ENCODE measurements around the gene BCAS1. TPM values are rescaled to one million over a fixed set of nuclear protein-coding genes. Genes with fewer than 3 reads are reported as not detected.
A peak's percentile ranks its signal among the peaks of the same experiment; 100 is the strongest.

The BCAS1 gene
- total RNA-seq, 1 experiment from 2014 or later: 3.1 TPM

- peak overlapping the region; percentile 90 for H3K27ac ChIP-seq (ENCODE audit: low read length)
- no peaks in the 10 kb centered on the region for H3K36me3 ChIP-seq (ENCODE audit: control insufficient read depth, insufficient read depth, low read length)
- DNase-seq (ENCODE audit: low read depth, low spot score): no peak
- H3K9me3 ChIP-seq (ENCODE audit: control insufficient read depth, insufficient read depth, low read depth, low read length): no peaks in the 10 kb centered on the region
- ChIA-PET POLR2A (no interaction called here), CTCF (no interaction called here)
- no peak for TF ChIP-seq SIN3A (IDR thresholded peaks at IDR 0.05; ENCODE audit: borderline replicate concordance, insufficient read depth, low read depth, low read length)
- TF ChIP-seq, protein P1, sequence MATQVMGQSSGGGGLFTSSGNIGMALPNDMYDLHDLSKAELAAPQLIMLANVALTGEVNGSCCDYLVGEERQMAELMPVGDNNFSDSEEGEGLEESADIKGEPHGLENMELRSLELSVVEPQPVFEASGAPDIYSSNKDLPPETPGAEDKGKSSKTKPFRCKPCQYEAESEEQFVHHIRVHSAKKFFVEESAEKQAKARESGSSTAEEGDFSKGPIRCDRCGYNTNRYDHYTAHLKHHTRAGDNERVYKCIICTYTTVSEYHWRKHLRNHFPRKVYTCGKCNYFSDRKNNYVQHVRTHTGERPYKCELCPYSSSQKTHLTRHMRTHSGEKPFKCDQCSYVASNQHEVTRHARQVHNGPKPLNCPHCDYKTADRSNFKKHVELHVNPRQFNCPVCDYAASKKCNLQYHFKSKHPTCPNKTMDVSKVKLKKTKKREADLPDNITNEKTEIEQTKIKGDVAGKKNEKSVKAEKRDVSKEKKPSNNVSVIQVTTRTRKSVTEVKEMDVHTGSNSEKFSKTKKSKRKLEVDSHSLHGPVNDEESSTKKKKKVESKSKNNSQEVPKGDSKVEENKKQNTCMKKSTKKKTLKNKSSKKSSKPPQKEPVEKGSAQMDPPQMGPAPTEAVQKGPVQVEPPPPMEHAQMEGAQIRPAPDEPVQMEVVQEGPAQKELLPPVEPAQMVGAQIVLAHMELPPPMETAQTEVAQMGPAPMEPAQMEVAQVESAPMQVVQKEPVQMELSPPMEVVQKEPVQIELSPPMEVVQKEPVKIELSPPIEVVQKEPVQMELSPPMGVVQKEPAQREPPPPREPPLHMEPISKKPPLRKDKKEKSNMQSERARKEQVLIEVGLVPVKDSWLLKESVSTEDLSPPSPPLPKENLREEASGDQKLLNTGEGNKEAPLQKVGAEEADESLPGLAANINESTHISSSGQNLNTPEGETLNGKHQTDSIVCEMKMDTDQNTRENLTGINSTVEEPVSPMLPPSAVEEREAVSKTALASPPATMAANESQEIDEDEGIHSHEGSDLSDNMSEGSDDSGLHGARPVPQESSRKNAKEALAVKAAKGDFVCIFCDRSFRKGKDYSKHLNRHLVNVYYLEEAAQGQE (IDR thresholded peaks at IDR 0.05; ENCODE audit: insufficient read depth in 1 of 2, low read depth in 2 of 2, low read length in 1 of 2): no peak
- no peak overlapping the region for H3K4me3 ChIP-seq (ENCODE audit: low read depth in 2 of 2, low read length in 2 of 2)
- in situ Hi-C loops (cut with HindIII; ENCODE audit: low pct_unique_long_range_greater_than_20kb, low sequenced_read_pairs) (no loop called here), intact Hi-C loops (cut with micrococcal nuclease; ENCODE audit: unreplicated experiment) (no loop called here)
- no peaks in the 10 kb centered on the region for H3K27me3 ChIP-seq (ENCODE audit: control insufficient read depth, insufficient read depth, low read length)
- peaks cover 35% of the 10 kb centered on the region for H3K4me1 ChIP-seq (ENCODE audit: control insufficient read depth, insufficient read depth, low read length)
- BruUV-seq (replicated peaks): no TSS peak
- ATAC-seq: no peak
Observed at GRCh38 chr20:54083459-54083858, 13.1 kb upstream of the BCAS1 start.

DNA sequence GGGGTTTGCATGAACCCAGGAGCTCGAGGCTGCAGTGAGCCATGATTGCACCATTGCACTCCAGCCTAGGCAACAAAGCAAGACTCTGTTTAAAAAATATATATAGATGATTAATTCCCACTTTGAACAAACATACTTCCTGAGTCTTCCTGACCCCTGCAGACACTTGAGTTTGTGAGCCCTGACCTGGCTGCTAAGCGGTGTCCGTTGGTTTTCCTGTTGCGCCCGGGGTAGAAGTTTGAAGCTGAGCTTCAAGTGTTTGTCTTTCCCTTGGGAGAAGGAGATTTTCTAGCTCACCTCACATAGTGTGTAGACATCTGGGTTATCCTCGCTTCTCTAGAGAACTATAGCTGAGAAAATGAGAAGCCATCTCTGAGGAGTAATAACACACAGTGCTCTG lies 11.7 kb upstream of the BCAS1 start:
- DNase-seq (ENCODE audit: low read depth, low spot score): no peak
- in situ Hi-C loops (cut with HindIII; ENCODE audit: low pct_unique_long_range_greater_than_20kb, low sequenced_read_pairs) (no loop called here), intact Hi-C loops (cut with micrococcal nuclease; ENCODE audit: unreplicated experiment) (no loop called here)
- Histone ChIP-seq H3K4me1 (ENCODE audit: control insufficient read depth, insufficient read depth, low read length) (peaks cover 34% of the 10 kb centered on the region), H3K36me3 (ENCODE audit: control insufficient read depth, insufficient read depth, low read length) (no peaks in the 10 kb centered on the region), H3K27me3 (ENCODE audit: control insufficient read depth, insufficient read depth, low read length) (no peaks in the 10 kb centered on the region), H3K4me3 (ENCODE audit: low read depth in 2 of 2, low read length in 2 of 2) (peak overlapping the region in 1 of 2 experiments; percentile 20; a peak in 1 of 4 replicates), H3K27ac (ENCODE audit: low read length) (peak overlapping the region; percentile 90), H3K9me3 (ENCODE audit: control insufficient read depth, insufficient read depth, low read depth, low read length) (no peaks in the 10 kb centered on the region)
- ATAC-seq: peak; percentile 72
- no peak for TF ChIP-seq CTCF (IDR thresholded peaks at IDR 0.05)
- TF ChIP-seq, protein P1 (IDR thresholded peaks at IDR 0.05; ENCODE audit: insufficient read depth in 1 of 2, low read depth in 2 of 2, low read length in 1 of 2): no peak
- TF ChIP-seq POLR2AphosphoS5 (IDR thresholded peaks at IDR 0.05; ENCODE audit: low read depth, low read length): no peak
- no peak for TF ChIP-seq TCF7L2 (IDR thresholded peaks at IDR 0.05; ENCODE audit: low read depth, low read length)
- TF ChIP-seq SIN3A (IDR thresholded peaks at IDR 0.05; ENCODE audit: borderline replicate concordance, insufficient read depth, low read depth, low read length): no peak
- ChIA-PET CTCF (no interaction called here), POLR2A (interaction anchor here (0.7 kb wide), 1 partner anchor 11 kb away, joined by 3 read pairs; no protein-coding TSS in a partner anchor)
- BruUV-seq (replicated peaks): no TSS peak

Data from Panc1 (cell line).